Psoas muscle (tissue), 8 donors: ENCODE measurements around the gene EIF2B4. TPM values are rescaled to one million over a fixed set of nuclear protein-coding genes. Genes with fewer than 3 reads are reported as not detected.
A peak's percentile ranks its signal among the peaks of the same experiment; 100 is the strongest.

Experiments
- ATAC-seq, 4 donors: fragments of 200-7000 bp; cut with Tn5 transposase; one replicate each; pipeline ENCODE4 v1.9.1; 2020; ENCODE audit warnings: moderate library complexity in 3 of 4, mild to moderate bottlenecking in 2 of 4
- DNase-seq, 2 donors: peaks; one replicate each; pipeline ENCODE4 v3.0.0-alpha.2; 2020
- H3K27ac ChIP-seq: fragments of 200-600 bp; one replicate; pipeline ENCODE4 v1.8.0; 2022
- H3K27me3 ChIP-seq, 3 donors: fragments of 200-600 bp in 1 of 3; one replicate each; pipeline versions ENCODE4 v1.6.1 to v1.8.0; 2013 to 2022; ENCODE audit warnings: low read length in 2 of 3, mild to moderate bottlenecking in 2 of 3, moderate library complexity in 1 of 3; ENCODE audit not compliant: insufficient read depth in 3 of 3
- H3K36me3 ChIP-seq, 2 donors: fragments of 200-600 bp in 1 of 2; one replicate each; pipeline versions ENCODE4 v1.6.1 to v1.8.0; 2013 to 2022; ENCODE audit warnings: low read depth in 1 of 2, mild to moderate bottlenecking in 1 of 2, moderate library complexity in 1 of 2; ENCODE audit not compliant: insufficient read depth in 1 of 2
- H3K4me1 ChIP-seq: fragments of 200-600 bp; one replicate; pipeline ENCODE4 v1.8.0; 2022
- H3K4me3 ChIP-seq: fragments of 200-600 bp; one replicate; pipeline ENCODE4 v1.8.0; 2022; ENCODE audit warnings: mild to moderate bottlenecking
- H3K9me3 ChIP-seq: fragments of 200-600 bp; one replicate; pipeline ENCODE4 v1.8.0; 2022
- CTCF ChIP-seq: fragments of 200-600 bp; IDR thresholded peaks from one replicate; pipeline ENCODE4 v1.8.0; 2022; ENCODE audit warnings: antibody characterized with exemption
- WGBS, 3 donors: extraction: QIAGEN DNeasy Blood & Tissue Kit; methylation state at CpG; one replicate each; pipeline versions ENCODE4 v1.1.6 to v1.1.7; 2013; 5-methylcytosine and 5-hydroxymethylcytosine counted together
- intact Hi-C, 2 donors: fragments of 100-400 bp; cut with DNase I; formaldehyde crosslinking; loops; one replicate each; pipeline versions ENCODE4 v1.11.0 to v1.14.2; 2022
- long read RNA-seq, 2 donors: library from polyadenylated mRNA; unstranded; transcript quantifications; one replicate each; pipeline ENCODE4 v2.0.0, GENCODE V29; 2021
- polyA plus RNA-seq, 3 donors: library from polyadenylated mRNA; stranded (reverse); fragments of 200-250 nt; gene quantifications; one replicate each; pipeline ENCODE4 v1.2.3, GENCODE V29; 2013
- total RNA-seq, 4 donors: library from RNA; stranded (reverse); fragmentation: NEBNext Ultra II Directional in 2 of 4; extraction: Animal tissue kit (Norgen Biotek cat#: 25700) in 2 of 4; gene quantifications; one replicate each; pipeline versions ENCODE4 v1.2.1 to v1.2.4, GENCODE V29; 2021 to 2023
- donor health status: healthy with polysubstance abuse.
- donor health status: DM: no; HTN: no; CAD: no; lungs with moderate emphysema.
- donor health status: Bipolar disorder and iron deficiency.
- donor health status: healthy.
- donor health status: DM: yes; HTN: yes; CAD: no.
- donor health status: DM: no; HTN: no; CAD: no.
- donor health status: DM: no; HTN: no; CAD: no.
- donor health status: DM: yes; HTN: yes; CAD: no.

Gene EIF2B4
- total RNA-seq (10 to 100 TPM; 36.6 to 61.0 (median 56.3) TPM), polyA plus RNA-seq (10 to 100 TPM; 56.1 to 72.9 (median 71.1) TPM)
- long read RNA-seq, donor 1, transcript EIF2B4-201 (13 exons, 1,792 nt) = major isoform, 43 of 83 reads
- long read RNA-seq, donor 1, transcript EIF2B4-205 (13 exons, 1,608 nt) = minor isoform, 21 of 83 reads
- long read RNA-seq, donor 1, transcript EIF2B4-202 (13 exons, 1,570 nt) = minor isoform, 5 of 83 reads
- long read RNA-seq, donor 1, partial matches to known transcripts = 4 of 83 reads
- long read RNA-seq, donor 1, other reads (novel, unspliced or antisense) = 9 of 83 reads
- long read RNA-seq, donor 2, transcript EIF2B4-205 (13 exons, 1,608 nt) = minor isoform, 40 of 157 reads
- long read RNA-seq, donor 2, transcript EIF2B4-201 (13 exons, 1,792 nt) = major isoform, 81 of 157 reads
- long read RNA-seq, donor 2, partial matches to known transcripts = 8 of 157 reads
- long read RNA-seq, donor 2, other reads (novel, unspliced or antisense) = 24 of 157 reads

GRCh38 chr2:27370026-27370815 lies at the start of gene EIF2B4, which contains the start of gene SNX17:
TSS of gene EIF2B4 (minus strand) at chr2:27370338. CDS start at chr2:27370314, 24 bp downstream.
TSS of gene SNX17 (plus strand) at chr2:27370616. CDS start at chr2:27370744, 128 bp downstream.
- Histone ChIP-seq H3K9me3 (no peaks in the 10 kb centered on the region), H3K27me3 (no peaks in the 10 kb centered on the region), H3K27ac (peak within 1 kb of the TSS; percentile 99), H3K36me3 (peaks cover 12 to 72% of the 10 kb centered on the region in 2 donors), H3K4me3 (peak within 1 kb of the TSS; percentile 100), H3K4me1 (peaks cover 29% of the 10 kb centered on the region)
- peak; percentile 99 to 100 for DNase-seq
- WGBS, 3 donors = 0% methylated on average over 56 to 85 of the region's 85 CpGs
- intact Hi-C loops = no loop called here
- peak; percentile 64 for TF ChIP-seq CTCF
- ATAC-seq = peak; percentile 93 to 95 (median 94)

GRCh38 chr2:27416151-27416550 lies 46.0 kb upstream of the EIF2B4 start:
- Histone ChIP-seq H3K9me3 (no peaks in the 10 kb centered on the region), H3K27ac (no peak overlapping the region), H3K36me3 (no peaks in the 10 kb centered on the region), H3K4me3 (no peak overlapping the region), H3K4me1 (no peaks in the 10 kb centered on the region), H3K27me3 (no peaks in the 10 kb centered on the region)
- 89 to 99% (median 95%) methylated on average over 6 of the region's 6 CpGs for WGBS, 3 donors
- no peak for TF ChIP-seq CTCF
- intact Hi-C loops = no loop called here
- DNase-seq = no peak
- no peak for ATAC-seq

- Histone ChIP-seq H3K4me3 (no peak overlapping the region), H3K27me3 (no peaks in the 10 kb centered on the region), H3K9me3 (no peaks in the 10 kb centered on the region), H3K4me1 (peaks cover 16% of the 10 kb centered on the region), H3K36me3 (peaks cover 0 to 2% of the 10 kb centered on the region in 2 donors), H3K27ac (no peak overlapping the region)
- ATAC-seq (no peak), DNase-seq (no peak)
- no peak for TF ChIP-seq CTCF
- WGBS, 3 donors = 88 to 92% (median 88%) methylated on average over 9 of the region's 9 CpGs
- intact Hi-C loops = no loop called here
Measured at GRCh38 chr2:27412419-27413152, 42.4 kb upstream of the EIF2B4 start.

- DNase-seq (peak; percentile 95 to 98), ATAC-seq (peak; percentile 99)
- 0 to 1% (median 0%) methylated on average over 72 to 82 of the region's 82 CpGs for WGBS, 3 donors
- peak within 1 kb of the TSS; percentile 98 for H3K4me3 ChIP-seq
- no peaks in the 10 kb centered on the region for H3K27me3 ChIP-seq
- no peak for TF ChIP-seq CTCF
- intact Hi-C loops = loop anchor here (2.0 kb wide), 1 partner anchor 19 kb away; the partner anchor contains the start of gene NRBP1 (in 2 of the 2)
- peaks cover 0 to 14% of the 10 kb centered on the region in 2 donors for H3K36me3 ChIP-seq
- no peaks in the 10 kb centered on the region for H3K9me3 ChIP-seq
- H3K27ac ChIP-seq = peak within 1 kb of the TSS; percentile 97
- peaks cover 24% of the 10 kb centered on the region for H3K4me1 ChIP-seq
Measured at GRCh38 chr2:27409321-27410073, 39.4 kb upstream of the EIF2B4 start, which contains the start of gene PPM1G. TSS of gene PPM1G (minus strand) at chr2:27409591. CDS start at chr2:27409422, 169 bp downstream.
